ENCODE results near the gene CPT1A.
"Not testable (repeated sequence)": the region's sequence is repeated elsewhere in the genome, so short reads cannot be mapped to it uniquely, and the experiment has no call there.

The CPT1A gene
- 23.0 to 111 (median 34.1) reads per million in 9 experiments for total RNA-seq

GRCh38 chr11:68841718-68842426 lies at the start of gene CPT1A:
TSS of gene CPT1A (minus strand) at chr11:68841916. CDS start at chr11:68815474, 26,442 bp downstream.
- Mint-ChIP-seq H3K27ac (peak within 1 kb of the TSS; percentile 62 to 90), H3K4me3 (peak within 1 kb of the TSS; percentile 89 to 94), H3K4me1 (ENCODE audit: low read depth in 2 of 2) (peaks cover 35 to 38% of the 10 kb centered on the region in 2 donors), H3K9me3 (no peaks in the 10 kb centered on the region), H3K27me3 (no peaks in the 10 kb centered on the region), H3K36me3 (ENCODE audit: insufficient read depth) (peaks cover 40% of the 10 kb centered on the region)
- ATAC-seq (replicated peaks) (peak; percentile 39), DNase-seq (peak; percentile 50 to 63 (median 56))

GRCh38 chr11:68890490-68891231 lies 48.9 kb upstream of the CPT1A start:
- Mint-ChIP-seq H3K27me3 (no peaks in the 10 kb centered on the region), H3K4me3 (no peak overlapping the region), H3K36me3 (ENCODE audit: insufficient read depth) (peaks cover 25% of the 10 kb centered on the region), H3K9me3 (no peaks in the 10 kb centered on the region), H3K4me1 (ENCODE audit: low read depth in 2 of 2) (no peaks in the 10 kb centered on the region), H3K27ac (peak overlapping the region in 1 of 2 donors; percentile 73)
- DNase-seq (no peak), ATAC-seq (replicated peaks) (no peak)

- H3K27me3 Mint-ChIP-seq, result no peaks in the 10 kb centered on the region
- no peaks in the 10 kb centered on the region for H3K9me3 Mint-ChIP-seq
- H3K36me3 Mint-ChIP-seq (ENCODE audit: insufficient read depth), result peaks cover 21% of the 10 kb centered on the region
- DNase-seq, result no peak
- ATAC-seq (replicated peaks), result no peak
- H3K27ac Mint-ChIP-seq, result peak overlapping the region in 1 of 2 donors; percentile 73
- no peak overlapping the region for H3K4me3 Mint-ChIP-seq
- no peaks in the 10 kb centered on the region for H3K4me1 Mint-ChIP-seq (ENCODE audit: low read depth in 2 of 2)
These were observed 48.3 kb upstream of the CPT1A start for GRCh38 chr11:68889948-68890446.

- not testable (repeated sequence) for H3K4me1 Mint-ChIP-seq (ENCODE audit: low read depth in 2 of 2); H3K27ac Mint-ChIP-seq; H3K27me3 Mint-ChIP-seq; H3K36me3 Mint-ChIP-seq (ENCODE audit: insufficient read depth); ATAC-seq (replicated peaks); H3K4me3 Mint-ChIP-seq; DNase-seq; H3K9me3 Mint-ChIP-seq
These were observed 43.1 kb upstream of the CPT1A start for GRCh38 chr11:68884827-68885226.

GRCh38 chr11:68882391-68882790 lies 40.7 kb upstream of the CPT1A start:
- H3K4me3 Mint-ChIP-seq, result no peak overlapping the region
- H3K36me3 Mint-ChIP-seq (ENCODE audit: insufficient read depth), result no peaks in the 10 kb centered on the region
- no peak overlapping the region for H3K27ac Mint-ChIP-seq
- no peaks in the 10 kb centered on the region for H3K4me1 Mint-ChIP-seq (ENCODE audit: low read depth in 2 of 2)
- no peaks in the 10 kb centered on the region for H3K9me3 Mint-ChIP-seq
- H3K27me3 Mint-ChIP-seq, result no peaks in the 10 kb centered on the region
- DNase-seq, result no peak
- ATAC-seq (replicated peaks), result no peak

GRCh38 chr11:68881320-68881719 lies 39.6 kb upstream of the CPT1A start:
- Mint-ChIP-seq H3K4me1 (ENCODE audit: low read depth in 2 of 2) (no peaks in the 10 kb centered on the region), H3K4me3 (no peak overlapping the region), H3K27me3 (no peaks in the 10 kb centered on the region), H3K36me3 (ENCODE audit: insufficient read depth) (no peaks in the 10 kb centered on the region), H3K27ac (no peak overlapping the region), H3K9me3 (no peaks in the 10 kb centered on the region)
- DNase-seq, result no peak
- ATAC-seq (replicated peaks), result no peak

GRCh38 chr11:68880851-68881250 lies 39.1 kb upstream of the CPT1A start:
- H3K27ac Mint-ChIP-seq, result no peak overlapping the region
- no peaks in the 10 kb centered on the region for H3K27me3 Mint-ChIP-seq
- H3K4me3 Mint-ChIP-seq, result no peak overlapping the region
- H3K9me3 Mint-ChIP-seq, result no peaks in the 10 kb centered on the region
- H3K4me1 Mint-ChIP-seq (ENCODE audit: low read depth in 2 of 2), result no peaks in the 10 kb centered on the region
- DNase-seq, result no peak
- no peaks in the 10 kb centered on the region for H3K36me3 Mint-ChIP-seq (ENCODE audit: insufficient read depth)
- ATAC-seq (replicated peaks), result no peak

- no peaks in the 10 kb centered on the region for H3K36me3 Mint-ChIP-seq (ENCODE audit: insufficient read depth)
- H3K9me3 Mint-ChIP-seq, result no peaks in the 10 kb centered on the region
- H3K27ac Mint-ChIP-seq, result no peak overlapping the region
- ATAC-seq (replicated peaks) (no peak), DNase-seq (no peak)
- H3K4me3 Mint-ChIP-seq, result no peak overlapping the region
- no peaks in the 10 kb centered on the region for H3K27me3 Mint-ChIP-seq
- no peaks in the 10 kb centered on the region for H3K4me1 Mint-ChIP-seq (ENCODE audit: low read depth in 2 of 2)
These were observed 36.3 kb upstream of the CPT1A start for GRCh38 chr11:68878022-68878421.

- H3K9me3 Mint-ChIP-seq, result no peaks in the 10 kb centered on the region
- H3K36me3 Mint-ChIP-seq (ENCODE audit: insufficient read depth), result no peaks in the 10 kb centered on the region
- H3K27ac Mint-ChIP-seq, result no peak overlapping the region
- peaks cover 29 to 30% of the 10 kb centered on the region in 2 donors for H3K27me3 Mint-ChIP-seq
- H3K4me3 Mint-ChIP-seq, result no peak overlapping the region
- DNase-seq (no peak), ATAC-seq (replicated peaks) (no peak)
- peaks cover 8 to 14% of the 10 kb centered on the region in 2 donors for H3K4me1 Mint-ChIP-seq (ENCODE audit: low read depth in 2 of 2)
These were observed 30.7 kb upstream of the CPT1A start for GRCh38 chr11:68872216-68873003.

- peaks cover 29 to 30% of the 10 kb centered on the region in 2 donors for H3K27me3 Mint-ChIP-seq
- peaks cover 8 to 14% of the 10 kb centered on the region in 2 donors for H3K4me1 Mint-ChIP-seq (ENCODE audit: low read depth in 2 of 2)
- no peak for DNase-seq
- peak overlapping the region in 1 of 2 donors; percentile 65 for H3K27ac Mint-ChIP-seq
- no peak for ATAC-seq (replicated peaks)
- no peaks in the 10 kb centered on the region for H3K36me3 Mint-ChIP-seq (ENCODE audit: insufficient read depth)
- peak overlapping the region; percentile 72 to 75 for H3K4me3 Mint-ChIP-seq
- H3K9me3 Mint-ChIP-seq, result no peaks in the 10 kb centered on the region
These were observed 28.8 kb upstream of the CPT1A start for GRCh38 chr11:68870470-68870869.

- peaks cover 8 to 14% of the 10 kb centered on the region in 2 donors for H3K4me1 Mint-ChIP-seq (ENCODE audit: low read depth in 2 of 2)
- no peak overlapping the region for H3K4me3 Mint-ChIP-seq
- DNase-seq (no peak), ATAC-seq (replicated peaks) (no peak)
- H3K27ac Mint-ChIP-seq, result peak overlapping the region in 1 of 2 donors; percentile 6
- no peaks in the 10 kb centered on the region for H3K36me3 Mint-ChIP-seq (ENCODE audit: insufficient read depth)
- peaks cover 29 to 30% of the 10 kb centered on the region in 2 donors for H3K27me3 Mint-ChIP-seq
- H3K9me3 Mint-ChIP-seq, result no peaks in the 10 kb centered on the region
These were observed 26.6 kb upstream of the CPT1A start for GRCh38 chr11:68868221-68868835.

GRCh38 chr11:68867066-68867465 lies 25.4 kb upstream of the CPT1A start:
- no peak overlapping the region for H3K27ac Mint-ChIP-seq
- no peaks in the 10 kb centered on the region for H3K36me3 Mint-ChIP-seq (ENCODE audit: insufficient read depth)
- H3K27me3 Mint-ChIP-seq, result peaks cover 29 to 30% of the 10 kb centered on the region in 2 donors
- H3K4me1 Mint-ChIP-seq (ENCODE audit: low read depth in 2 of 2), result peaks cover 8 to 14% of the 10 kb centered on the region in 2 donors
- H3K4me3 Mint-ChIP-seq, result no peak overlapping the region
- no peaks in the 10 kb centered on the region for H3K9me3 Mint-ChIP-seq
- DNase-seq, result no peak
- ATAC-seq (replicated peaks), result no peak

- H3K4me3 Mint-ChIP-seq, result no peak overlapping the region
- DNase-seq (no peak), ATAC-seq (replicated peaks) (no peak)
- H3K4me1 Mint-ChIP-seq (ENCODE audit: low read depth in 2 of 2), result peaks cover 8 to 11% of the 10 kb centered on the region in 2 donors
- peaks cover 23 to 25% of the 10 kb centered on the region in 2 donors for H3K27me3 Mint-ChIP-seq
- no peak overlapping the region for H3K27ac Mint-ChIP-seq
- no peaks in the 10 kb centered on the region for H3K9me3 Mint-ChIP-seq
- H3K36me3 Mint-ChIP-seq (ENCODE audit: insufficient read depth), result no peaks in the 10 kb centered on the region
These were observed 23.5 kb upstream of the CPT1A start for GRCh38 chr11:68865241-68865640.
